MM.1S (cell line): ENCODE results near the gene CDC6.

ENCODE experiments used
- DNase-seq: peaks from one replicate; pipeline ENCODE4 v3.0.0-alpha.2; 2015
- H2AFZ ChIP-seq: fragments of 300-600 bp; sonication (generic); 2 replicates; pipeline ENCODE4 v1.6.0; 2016; ENCODE audit warnings: antibody characterized with exemption, low read length
- H3F3A ChIP-seq: fragments of 300-600 bp; sonication (generic); 2 replicates; pipeline ENCODE4 v1.6.1; 2016; ENCODE audit warnings: mild to moderate bottlenecking, antibody characterized with exemption, low read length, moderate library complexity, mixed read lengths; ENCODE audit not compliant: insufficient read depth
- H3K27ac ChIP-seq: fragments of 300-600 bp; sonication (generic); 2 replicates; pipeline ENCODE4 v1.5.1; 2016; ENCODE audit warnings: mild to moderate bottlenecking, low read length
- H3K27me3 ChIP-seq: fragments of 300-600 bp; sonication (generic); replicated peaks from 2 replicates; pipeline ENCODE4 v1.6.0; 2016; ENCODE audit warnings: low read length; ENCODE audit not compliant: insufficient read depth
- H3K36me3 ChIP-seq: fragments of 300-600 bp; sonication (generic); replicated peaks from 2 replicates; pipeline ENCODE4 v1.6.1; 2016; ENCODE audit warnings: mild to moderate bottlenecking, low read length, mixed read lengths; ENCODE audit not compliant: insufficient read depth
- H3K4me1 ChIP-seq: fragments of 300-600 bp; sonication (generic); 2 replicates; pipeline ENCODE4 v1.6.1; 2016; ENCODE audit warnings: low read length, mixed read lengths
- H3K4me2 ChIP-seq: fragments of 300-600 bp; sonication (generic); 2 replicates; pipeline ENCODE4 v1.6.0; 2016; ENCODE audit warnings: low read depth, low read length
- H3K4me3 ChIP-seq: fragments of 300-600 bp; sonication (generic); 2 replicates; pipeline ENCODE4 v1.5.1; 2016; ENCODE audit warnings: low read length, mixed read lengths
- H3K79me2 ChIP-seq: fragments of 300-600 bp; sonication (generic); 2 replicates; pipeline ENCODE4 v1.6.1; 2016; ENCODE audit warnings: mixed run types, low read length, mixed read lengths
- H3K9ac ChIP-seq: fragments of 300-600 bp; sonication (generic); 2 replicates; pipeline ENCODE4 v1.6.1; 2016; ENCODE audit warnings: low read length, mixed read lengths
- H3K9me2 ChIP-seq: fragments of 300-600 bp; sonication (generic); replicated peaks from 2 replicates; pipeline ENCODE4 v1.6.1; 2016; ENCODE audit warnings: mild to moderate bottlenecking, low read length, mixed read lengths; ENCODE audit not compliant: insufficient read depth
- H3K9me3 ChIP-seq: fragments of 300-600 bp; sonication (generic); replicated peaks from 2 replicates; pipeline ENCODE4 v1.6.1; 2016; ENCODE audit warnings: mild to moderate bottlenecking, low read length, mixed read lengths; ENCODE audit not compliant: insufficient read depth
- H4K20me1 ChIP-seq: fragments of 300-600 bp; sonication (generic); 2 replicates; pipeline ENCODE4 v1.6.1; 2016; ENCODE audit warnings: mild to moderate bottlenecking, low read length, moderate library complexity, mixed read lengths; ENCODE audit not compliant: insufficient read depth
- EZH2 ChIP-seq: fragments of 300-600 bp; sonication (generic); optimal IDR thresholded peaks from 2 replicates; pipeline ENCODE3; 2017; ENCODE audit warnings: low read depth, mild to moderate bottlenecking, antibody characterized with exemption, low read length, mixed read lengths
- EZH2phosphoT487 ChIP-seq: fragments of 300-600 bp; sonication (generic); IDR thresholded peaks from 2 replicates; pipeline ENCODE4 v1.6.1; 2018; ENCODE audit warnings: antibody characterized with exemption, low read length
- TF ChIP-seq, protein P1 (sequence below): fragments of 300-600 bp; sonication (generic); IDR thresholded peaks from 2 replicates; pipeline ENCODE4 v1.5.1; 2016; ENCODE audit warnings: antibody characterized with exemption, low read length, mixed read lengths

The CDC6 gene

GRCh38 chr17:40314584-40314956 lies 26.9 kb downstream of the CDC6 start:
- H2AFZ ChIP-seq: no peak overlapping the region
- H3K9ac ChIP-seq: no peak overlapping the region
- H3K79me2 ChIP-seq: peaks cover 27% of the 10 kb centered on the region
- H3K4me1 ChIP-seq: peaks cover 75% of the 10 kb centered on the region
- no peaks in the 10 kb centered on the region for H3K27me3 ChIP-seq
- H3F3A ChIP-seq: peaks cover 47% of the 10 kb centered on the region
- no peak overlapping the region for H3K4me3 ChIP-seq
- H3K4me2 ChIP-seq: peak overlapping the region; percentile 50; the same call in 1 of the 2 replicates
- H3K9me3 ChIP-seq: no peaks in the 10 kb centered on the region
- peak; percentile 89 for DNase-seq
- no peaks in the 10 kb centered on the region for H4K20me1 ChIP-seq
- no peak for TF ChIP-seq EZH2
- TF ChIP-seq EZH2phosphoT487: no peak
- TF ChIP-seq, protein P1, sequence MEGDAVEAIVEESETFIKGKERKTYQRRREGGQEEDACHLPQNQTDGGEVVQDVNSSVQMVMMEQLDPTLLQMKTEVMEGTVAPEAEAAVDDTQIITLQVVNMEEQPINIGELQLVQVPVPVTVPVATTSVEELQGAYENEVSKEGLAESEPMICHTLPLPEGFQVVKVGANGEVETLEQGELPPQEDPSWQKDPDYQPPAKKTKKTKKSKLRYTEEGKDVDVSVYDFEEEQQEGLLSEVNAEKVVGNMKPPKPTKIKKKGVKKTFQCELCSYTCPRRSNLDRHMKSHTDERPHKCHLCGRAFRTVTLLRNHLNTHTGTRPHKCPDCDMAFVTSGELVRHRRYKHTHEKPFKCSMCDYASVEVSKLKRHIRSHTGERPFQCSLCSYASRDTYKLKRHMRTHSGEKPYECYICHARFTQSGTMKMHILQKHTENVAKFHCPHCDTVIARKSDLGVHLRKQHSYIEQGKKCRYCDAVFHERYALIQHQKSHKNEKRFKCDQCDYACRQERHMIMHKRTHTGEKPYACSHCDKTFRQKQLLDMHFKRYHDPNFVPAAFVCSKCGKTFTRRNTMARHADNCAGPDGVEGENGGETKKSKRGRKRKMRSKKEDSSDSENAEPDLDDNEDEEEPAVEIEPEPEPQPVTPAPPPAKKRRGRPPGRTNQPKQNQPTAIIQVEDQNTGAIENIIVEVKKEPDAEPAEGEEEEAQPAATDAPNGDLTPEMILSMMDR: no peak
- peak overlapping the region; percentile 54; the same call in 1 of the 2 replicates for H3K27ac ChIP-seq
- no peaks in the 10 kb centered on the region for H3K36me3 ChIP-seq
- H3K9me2 ChIP-seq: no peaks in the 10 kb centered on the region

DNA sequence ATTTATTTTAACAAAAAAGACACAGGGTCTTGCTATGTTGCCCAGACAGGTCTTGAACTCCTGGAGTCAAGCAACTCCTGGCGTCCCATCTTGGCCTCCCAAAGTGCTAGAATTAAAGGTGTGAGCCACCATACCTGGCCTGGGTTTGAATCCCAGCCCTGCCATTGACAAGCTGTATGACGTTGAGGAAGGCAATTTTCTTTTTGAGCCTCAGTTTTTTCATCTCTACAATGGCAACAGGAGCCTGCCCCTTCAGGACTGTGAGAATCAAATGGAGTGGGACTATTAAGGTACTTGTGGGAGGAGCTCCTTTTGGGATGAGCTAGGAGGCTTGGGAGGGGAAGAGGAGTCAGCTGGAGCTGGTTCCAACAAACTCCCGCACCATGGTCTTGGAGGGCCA lies 27.5 kb downstream of the CDC6 start:
- no peaks in the 10 kb centered on the region for H3K9me2 ChIP-seq
- no peaks in the 10 kb centered on the region for H3K9me3 ChIP-seq
- peaks cover 34% of the 10 kb centered on the region for H3K79me2 ChIP-seq
- DNase-seq: no peak
- no peak overlapping the region for H2AFZ ChIP-seq
- H3K4me2 ChIP-seq: peak overlapping the region; percentile 30; the same call in 1 of the 2 replicates
- H3K27me3 ChIP-seq: no peaks in the 10 kb centered on the region
- H3K27ac ChIP-seq: peak overlapping the region; percentile 59; the same call in 1 of the 2 replicates
- H3K4me3 ChIP-seq: no peak overlapping the region
- peaks cover 52% of the 10 kb centered on the region for H3F3A ChIP-seq
- no peaks in the 10 kb centered on the region for H3K36me3 ChIP-seq
- H3K9ac ChIP-seq: no peak overlapping the region
- H3K4me1 ChIP-seq: peaks cover 69% of the 10 kb centered on the region
- H4K20me1 ChIP-seq: no peaks in the 10 kb centered on the region
- no peak for TF ChIP-seq EZH2phosphoT487
- TF ChIP-seq, protein P1: no peak
- no peak for TF ChIP-seq EZH2

DNA sequence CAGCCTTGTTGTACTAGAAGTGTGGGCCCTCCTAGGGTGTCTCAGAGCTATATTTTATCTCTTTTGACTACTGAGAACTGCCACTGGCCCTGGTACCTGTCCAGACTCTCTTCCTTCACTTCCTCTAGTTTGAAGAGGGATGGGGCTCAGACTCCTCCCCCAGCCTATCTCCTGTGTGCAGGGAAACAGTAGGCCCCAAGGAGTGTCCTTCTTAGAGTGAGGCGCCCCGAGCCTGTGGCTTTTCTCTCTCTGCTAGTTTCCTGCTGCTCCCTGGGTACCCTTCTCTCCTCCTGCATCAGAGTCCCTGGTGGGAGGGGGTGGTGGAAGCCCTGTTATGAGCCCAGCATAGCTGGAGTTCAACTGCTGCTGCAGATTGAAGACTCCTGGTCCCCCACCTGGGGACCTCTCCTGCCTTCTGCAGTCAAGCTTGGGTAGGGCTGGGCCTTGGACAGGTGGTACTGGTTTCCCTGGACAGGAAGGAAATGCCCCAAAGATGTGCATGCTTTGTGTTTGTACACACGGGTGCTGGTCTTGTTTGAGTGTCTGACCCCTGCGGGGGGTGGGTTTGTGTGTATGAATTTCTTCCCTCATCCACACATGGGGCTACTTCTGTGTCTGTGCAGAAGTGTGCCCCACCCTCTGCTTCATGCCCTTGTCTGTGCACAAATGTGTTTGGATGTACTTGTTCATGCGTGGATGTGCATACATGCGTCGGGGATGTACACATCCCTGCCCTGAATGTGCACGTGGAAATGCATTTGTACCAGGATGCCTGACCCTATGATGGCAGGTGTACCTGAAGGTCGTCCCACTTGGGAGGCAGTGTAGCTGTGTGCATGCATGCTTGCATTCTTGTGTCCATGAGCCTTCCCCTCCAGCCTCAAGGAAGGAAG lies 28.2 kb downstream of the CDC6 start:
- peaks cover 41% of the 10 kb centered on the region for H3K79me2 ChIP-seq
- DNase-seq: peak; percentile 27
- H3K9me2 ChIP-seq: no peaks in the 10 kb centered on the region
- peaks cover 55% of the 10 kb centered on the region for H3F3A ChIP-seq
- no peak for TF ChIP-seq EZH2phosphoT487
- TF ChIP-seq, protein P1: no peak
- no peak for TF ChIP-seq EZH2
- no peaks in the 10 kb centered on the region for H3K36me3 ChIP-seq
- H3K4me2 ChIP-seq: peak overlapping the region; percentile 30; the same call in 1 of the 2 replicates
- H3K27me3 ChIP-seq: no peaks in the 10 kb centered on the region
- H3K4me1 ChIP-seq: peaks cover 61% of the 10 kb centered on the region
- H3K9me3 ChIP-seq: no peaks in the 10 kb centered on the region
- no peak overlapping the region for H3K4me3 ChIP-seq
- H3K9ac ChIP-seq: no peak overlapping the region
- H2AFZ ChIP-seq: no peak overlapping the region
- H4K20me1 ChIP-seq: no peaks in the 10 kb centered on the region
- peak overlapping the region; percentile 59; the same call in 1 of the 2 replicates for H3K27ac ChIP-seq
